ENCODE data around the gene AUTS2.

DNA sequence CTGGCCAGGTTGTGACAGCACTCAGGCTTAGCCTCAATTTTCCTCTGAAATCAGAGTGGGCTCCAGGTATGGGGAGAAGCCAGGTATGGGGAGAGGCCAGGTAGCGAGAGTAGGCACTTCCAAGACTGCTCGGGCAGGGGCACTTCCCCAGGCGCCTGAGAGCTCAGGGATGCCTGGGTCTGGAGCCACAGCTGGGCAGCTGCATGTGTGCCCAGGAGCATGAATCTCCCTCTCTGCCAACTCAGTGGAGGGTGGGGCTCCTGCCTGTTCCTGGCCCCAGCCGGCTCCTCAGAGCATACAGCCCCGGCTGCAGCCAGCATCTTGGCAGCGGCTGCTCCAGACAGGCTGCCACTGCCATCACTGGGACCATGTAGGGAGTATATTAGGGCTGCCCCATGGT lies 313.9 kb downstream of the AUTS2 start:
- TF ChIP-seq, protein P1, sequence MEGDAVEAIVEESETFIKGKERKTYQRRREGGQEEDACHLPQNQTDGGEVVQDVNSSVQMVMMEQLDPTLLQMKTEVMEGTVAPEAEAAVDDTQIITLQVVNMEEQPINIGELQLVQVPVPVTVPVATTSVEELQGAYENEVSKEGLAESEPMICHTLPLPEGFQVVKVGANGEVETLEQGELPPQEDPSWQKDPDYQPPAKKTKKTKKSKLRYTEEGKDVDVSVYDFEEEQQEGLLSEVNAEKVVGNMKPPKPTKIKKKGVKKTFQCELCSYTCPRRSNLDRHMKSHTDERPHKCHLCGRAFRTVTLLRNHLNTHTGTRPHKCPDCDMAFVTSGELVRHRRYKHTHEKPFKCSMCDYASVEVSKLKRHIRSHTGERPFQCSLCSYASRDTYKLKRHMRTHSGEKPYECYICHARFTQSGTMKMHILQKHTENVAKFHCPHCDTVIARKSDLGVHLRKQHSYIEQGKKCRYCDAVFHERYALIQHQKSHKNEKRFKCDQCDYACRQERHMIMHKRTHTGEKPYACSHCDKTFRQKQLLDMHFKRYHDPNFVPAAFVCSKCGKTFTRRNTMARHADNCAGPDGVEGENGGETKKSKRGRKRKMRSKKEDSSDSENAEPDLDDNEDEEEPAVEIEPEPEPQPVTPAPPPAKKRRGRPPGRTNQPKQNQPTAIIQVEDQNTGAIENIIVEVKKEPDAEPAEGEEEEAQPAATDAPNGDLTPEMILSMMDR (IDR thresholded peaks at IDR 0.05; ENCODE audit: low read depth, low read length, missing input control) = no peak
- TF ChIP-seq FOXA2 (IDR thresholded peaks at IDR 0.05) (no peak), TAF1 (conservative IDR thresholded peaks at IDR 0.05) (no peak), JUND (IDR thresholded peaks at IDR 0.05) (no peak), HNF4G (IDR thresholded peaks at IDR 0.05) (no peak)
- TF ChIP-seq, protein P2, sequence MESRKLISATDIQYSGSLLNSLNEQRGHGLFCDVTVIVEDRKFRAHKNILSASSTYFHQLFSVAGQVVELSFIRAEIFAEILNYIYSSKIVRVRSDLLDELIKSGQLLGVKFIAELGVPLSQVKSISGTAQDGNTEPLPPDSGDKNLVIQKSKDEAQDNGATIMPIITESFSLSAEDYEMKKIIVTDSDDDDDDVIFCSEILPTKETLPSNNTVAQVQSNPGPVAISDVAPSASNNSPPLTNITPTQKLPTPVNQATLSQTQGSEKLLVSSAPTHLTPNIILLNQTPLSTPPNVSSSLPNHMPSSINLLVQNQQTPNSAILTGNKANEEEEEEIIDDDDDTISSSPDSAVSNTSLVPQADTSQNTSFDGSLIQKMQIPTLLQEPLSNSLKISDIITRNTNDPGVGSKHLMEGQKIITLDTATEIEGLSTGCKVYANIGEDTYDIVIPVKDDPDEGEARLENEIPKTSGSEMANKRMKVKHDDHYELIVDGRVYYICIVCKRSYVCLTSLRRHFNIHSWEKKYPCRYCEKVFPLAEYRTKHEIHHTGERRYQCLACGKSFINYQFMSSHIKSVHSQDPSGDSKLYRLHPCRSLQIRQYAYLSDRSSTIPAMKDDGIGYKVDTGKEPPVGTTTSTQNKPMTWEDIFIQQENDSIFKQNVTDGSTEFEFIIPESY (IDR thresholded peaks at IDR 0.05) = no peak
- TF ChIP-seq, protein P3, sequence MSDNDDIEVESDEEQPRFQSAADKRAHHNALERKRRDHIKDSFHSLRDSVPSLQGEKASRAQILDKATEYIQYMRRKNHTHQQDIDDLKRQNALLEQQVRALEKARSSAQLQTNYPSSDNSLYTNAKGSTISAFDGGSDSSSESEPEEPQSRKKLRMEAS (IDR thresholded peaks at IDR 0.05) = no peak
- TF ChIP-seq, protein P4, sequence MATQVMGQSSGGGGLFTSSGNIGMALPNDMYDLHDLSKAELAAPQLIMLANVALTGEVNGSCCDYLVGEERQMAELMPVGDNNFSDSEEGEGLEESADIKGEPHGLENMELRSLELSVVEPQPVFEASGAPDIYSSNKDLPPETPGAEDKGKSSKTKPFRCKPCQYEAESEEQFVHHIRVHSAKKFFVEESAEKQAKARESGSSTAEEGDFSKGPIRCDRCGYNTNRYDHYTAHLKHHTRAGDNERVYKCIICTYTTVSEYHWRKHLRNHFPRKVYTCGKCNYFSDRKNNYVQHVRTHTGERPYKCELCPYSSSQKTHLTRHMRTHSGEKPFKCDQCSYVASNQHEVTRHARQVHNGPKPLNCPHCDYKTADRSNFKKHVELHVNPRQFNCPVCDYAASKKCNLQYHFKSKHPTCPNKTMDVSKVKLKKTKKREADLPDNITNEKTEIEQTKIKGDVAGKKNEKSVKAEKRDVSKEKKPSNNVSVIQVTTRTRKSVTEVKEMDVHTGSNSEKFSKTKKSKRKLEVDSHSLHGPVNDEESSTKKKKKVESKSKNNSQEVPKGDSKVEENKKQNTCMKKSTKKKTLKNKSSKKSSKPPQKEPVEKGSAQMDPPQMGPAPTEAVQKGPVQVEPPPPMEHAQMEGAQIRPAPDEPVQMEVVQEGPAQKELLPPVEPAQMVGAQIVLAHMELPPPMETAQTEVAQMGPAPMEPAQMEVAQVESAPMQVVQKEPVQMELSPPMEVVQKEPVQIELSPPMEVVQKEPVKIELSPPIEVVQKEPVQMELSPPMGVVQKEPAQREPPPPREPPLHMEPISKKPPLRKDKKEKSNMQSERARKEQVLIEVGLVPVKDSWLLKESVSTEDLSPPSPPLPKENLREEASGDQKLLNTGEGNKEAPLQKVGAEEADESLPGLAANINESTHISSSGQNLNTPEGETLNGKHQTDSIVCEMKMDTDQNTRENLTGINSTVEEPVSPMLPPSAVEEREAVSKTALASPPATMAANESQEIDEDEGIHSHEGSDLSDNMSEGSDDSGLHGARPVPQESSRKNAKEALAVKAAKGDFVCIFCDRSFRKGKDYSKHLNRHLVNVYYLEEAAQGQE (IDR thresholded peaks at IDR 0.05) = no peak
